ENCODE results near the gene C1QB. TPM values are rescaled to one million over a fixed set of nuclear protein-coding genes. Genes with fewer than 3 reads are reported as not detected.

Gene C1QB
- total RNA-seq, 2 experiments from 2014 or later: not detected

- ATAC-seq (ENCODE audit: poor library complexity) (no peak), DNase-seq (no peak)
- Histone ChIP-seq H3K27me3 (ENCODE audit: control insufficient read depth in 1 of 2, insufficient read depth in 2 of 2, low read length in 2 of 2) (peaks cover 20 to 31% of the 10 kb centered on the region in 2 experiments), H3K36me3 (ENCODE audit: insufficient read depth, low read length) (no peaks in the 10 kb centered on the region), H3K9me3 (ENCODE audit: control insufficient read depth in 1 of 2, insufficient read depth in 1 of 2, low read length in 2 of 2) (peaks cover 0 to 5% of the 10 kb centered on the region in 2 experiments), H3K27ac (ENCODE audit: low read depth in 1 of 2, low read length in 2 of 2) (no peak overlapping the region), H3K4me3 (ENCODE audit: low read length) (no peak overlapping the region), H3K4me1 (ENCODE audit: insufficient read depth, low read length) (no peaks in the 10 kb centered on the region)
- ChIA-PET POLR2A (no interaction called here), CTCF (no interaction called here)
- intact Hi-C loops (cut with DNase I, micrococcal nuclease): no loop called here
- Mint-ChIP-seq H3K4me3 (no peak overlapping the region), H3K36me3 (ENCODE audit: low read depth) (no peaks in the 10 kb centered on the region), H3K4me1 (ENCODE audit: low read depth) (no peaks in the 10 kb centered on the region), H3K27ac (no peak overlapping the region), H3K9me3 (no peaks in the 10 kb centered on the region), H3K27me3 (peaks cover 65% of the 10 kb centered on the region)
- TF ChIP-seq, protein P1, sequence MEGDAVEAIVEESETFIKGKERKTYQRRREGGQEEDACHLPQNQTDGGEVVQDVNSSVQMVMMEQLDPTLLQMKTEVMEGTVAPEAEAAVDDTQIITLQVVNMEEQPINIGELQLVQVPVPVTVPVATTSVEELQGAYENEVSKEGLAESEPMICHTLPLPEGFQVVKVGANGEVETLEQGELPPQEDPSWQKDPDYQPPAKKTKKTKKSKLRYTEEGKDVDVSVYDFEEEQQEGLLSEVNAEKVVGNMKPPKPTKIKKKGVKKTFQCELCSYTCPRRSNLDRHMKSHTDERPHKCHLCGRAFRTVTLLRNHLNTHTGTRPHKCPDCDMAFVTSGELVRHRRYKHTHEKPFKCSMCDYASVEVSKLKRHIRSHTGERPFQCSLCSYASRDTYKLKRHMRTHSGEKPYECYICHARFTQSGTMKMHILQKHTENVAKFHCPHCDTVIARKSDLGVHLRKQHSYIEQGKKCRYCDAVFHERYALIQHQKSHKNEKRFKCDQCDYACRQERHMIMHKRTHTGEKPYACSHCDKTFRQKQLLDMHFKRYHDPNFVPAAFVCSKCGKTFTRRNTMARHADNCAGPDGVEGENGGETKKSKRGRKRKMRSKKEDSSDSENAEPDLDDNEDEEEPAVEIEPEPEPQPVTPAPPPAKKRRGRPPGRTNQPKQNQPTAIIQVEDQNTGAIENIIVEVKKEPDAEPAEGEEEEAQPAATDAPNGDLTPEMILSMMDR (IDR thresholded peaks at IDR 0.05): no peak
These were observed 40.1 kb upstream of the C1QB start for GRCh38 chr1:22612671-22613571.

- no peaks in the 10 kb centered on the region for H3K4me1 Mint-ChIP-seq (ENCODE audit: low read depth)
These were observed 39.5 kb upstream of the C1QB start for GRCh38 chr1:22613572-22613918.

GRCh38 chr1:22613951-22614350, 39.1 kb upstream of the C1QB start:
- CTCF ChIA-PET: no interaction called here
- peaks cover 58% of the 10 kb centered on the region for H3K27me3 Mint-ChIP-seq

More at GRCh38 chr1:22613572-22613918, 39.5 kb upstream of the C1QB start:
- Histone ChIP-seq H3K27ac (ENCODE audit: low read depth in 1 of 2, low read length in 2 of 2) (no peak overlapping the region), H3K36me3 (ENCODE audit: insufficient read depth, low read length) (no peaks in the 10 kb centered on the region), H3K4me3 (ENCODE audit: low read length) (no peak overlapping the region), H3K4me1 (ENCODE audit: insufficient read depth, low read length) (no peaks in the 10 kb centered on the region), H3K9me3 (ENCODE audit: control insufficient read depth in 1 of 2, insufficient read depth in 1 of 2, low read length in 2 of 2) (peaks cover 0 to 11% of the 10 kb centered on the region in 2 experiments), H3K27me3 (ENCODE audit: control insufficient read depth in 1 of 2, insufficient read depth in 2 of 2, low read length in 2 of 2) (peaks cover 20 to 36% of the 10 kb centered on the region in 2 experiments)
- TF ChIP-seq, protein P1 (IDR thresholded peaks at IDR 0.05): no peak
- Mint-ChIP-seq H3K4me3 (no peak overlapping the region), H3K27me3 (peaks cover 59% of the 10 kb centered on the region), H3K36me3 (ENCODE audit: low read depth) (no peaks in the 10 kb centered on the region), H3K27ac (no peak overlapping the region), H3K9me3 (no peaks in the 10 kb centered on the region)
- intact Hi-C loops (cut with DNase I, micrococcal nuclease): no loop called here
- POLR2A ChIA-PET: no interaction called here
- DNase-seq (no peak), ATAC-seq (ENCODE audit: poor library complexity) (no peak)
- CTCF ChIA-PET: no interaction called here

More at GRCh38 chr1:22613951-22614350, 39.1 kb upstream of the C1QB start:
- no peak overlapping the region for H3K4me3 ChIP-seq (ENCODE audit: low read length)
- Mint-ChIP-seq H3K4me3 (no peak overlapping the region), H3K9me3 (no peaks in the 10 kb centered on the region), H3K36me3 (ENCODE audit: low read depth) (no peaks in the 10 kb centered on the region), H3K27ac (no peak overlapping the region), H3K4me1 (ENCODE audit: low read depth) (no peaks in the 10 kb centered on the region)
- TF ChIP-seq, protein P1 (IDR thresholded peaks at IDR 0.05): no peak
- intact Hi-C loops (cut with DNase I, micrococcal nuclease): no loop called here
- POLR2A ChIA-PET: no interaction called here
- peaks cover 0 to 12% of the 10 kb centered on the region in 2 experiments for H3K9me3 ChIP-seq (ENCODE audit: control insufficient read depth in 1 of 2, insufficient read depth in 1 of 2, low read length in 2 of 2)
- H3K27ac ChIP-seq (ENCODE audit: low read depth in 1 of 2, low read length in 2 of 2): no peak overlapping the region
- DNase-seq (no peak), ATAC-seq (ENCODE audit: poor library complexity) (no peak)
- H3K4me1 ChIP-seq (ENCODE audit: insufficient read depth, low read length): no peaks in the 10 kb centered on the region
- H3K36me3 ChIP-seq (ENCODE audit: insufficient read depth, low read length): no peaks in the 10 kb centered on the region
- H3K27me3 ChIP-seq (ENCODE audit: control insufficient read depth in 1 of 2, insufficient read depth in 2 of 2, low read length in 2 of 2): peaks cover 18 to 33% of the 10 kb centered on the region in 2 experiments
